ENCODE results near the gene CATSPERB. TPM values are rescaled to one million over a fixed set of nuclear protein-coding genes. Genes with fewer than 3 reads are reported as not detected.
"Not testable (repeated sequence)": the region's sequence is repeated elsewhere in the genome, so short reads cannot be mapped to it uniquely, and the experiment has no call there.

CATSPERB gene
- total RNA-seq, 1 donor from 2014 or later = not detected

GRCh38 chr14:91582761-91583160 lies 149.1 kb downstream of the CATSPERB start:
- DNase-seq (ENCODE audit: low read depth, low spot score) = no peak

- DNase-seq (ENCODE audit: low read depth, low spot score) = no peak
These were observed 150.9 kb downstream of the CATSPERB start for GRCh38 chr14:91580876-91581577.

GRCh38 chr14:91577632-91578233 lies 154.2 kb downstream of the CATSPERB start:
- no peak for DNase-seq (ENCODE audit: low read depth, low spot score)

GRCh38 chr14:91575469-91576208 lies 156.2 kb downstream of the CATSPERB start:
- DNase-seq (ENCODE audit: low read depth, low spot score) = no peak

GRCh38 chr14:91573894-91574837 lies 157.7 kb downstream of the CATSPERB start:
- no peak for DNase-seq (ENCODE audit: low read depth, low spot score)

- no peak for DNase-seq (ENCODE audit: low read depth, low spot score)
These were observed 158.4 kb downstream of the CATSPERB start for GRCh38 chr14:91573528-91573893.

- no peak for DNase-seq (ENCODE audit: low read depth, low spot score)
These were observed 161.9 kb downstream of the CATSPERB start for GRCh38 chr14:91570021-91570420.

- no peak for DNase-seq (ENCODE audit: low read depth, low spot score)
These were observed 162.6 kb downstream of the CATSPERB start for GRCh38 chr14:91569301-91569700.

GRCh38 chr14:91568626-91569025 lies 163.3 kb downstream of the CATSPERB start:
- DNase-seq (ENCODE audit: low read depth, low spot score) = no peak

GRCh38 chr14:91567827-91568226 lies 164.1 kb downstream of the CATSPERB start:
- not testable (repeated sequence) for DNase-seq (ENCODE audit: low read depth, low spot score)

- no peak for DNase-seq (ENCODE audit: low read depth, low spot score)
These were observed 176.4 kb downstream of the CATSPERB start for GRCh38 chr14:91555531-91555930.

- no peak for DNase-seq (ENCODE audit: low read depth, low spot score)
These were observed 177.2 kb downstream of the CATSPERB start for GRCh38 chr14:91554535-91555332.

- no peak for DNase-seq (ENCODE audit: low read depth, low spot score)
These were observed 183.8 kb downstream of the CATSPERB start for GRCh38 chr14:91548108-91548507.

- DNase-seq (ENCODE audit: low read depth, low spot score) = no peak
These were observed 185.8 kb downstream of the CATSPERB start for GRCh38 chr14:91545946-91546716.

- DNase-seq (ENCODE audit: low read depth, low spot score) = no peak
These were observed 186.7 kb downstream of the CATSPERB start for GRCh38 chr14:91545204-91545603.

GRCh38 chr14:91536327-91536726 lies 195.6 kb downstream of the CATSPERB start:
- DNase-seq (ENCODE audit: low read depth, low spot score) = no peak

GRCh38 chr14:91534059-91534458 lies 197.8 kb downstream of the CATSPERB start:
- DNase-seq (ENCODE audit: low read depth, low spot score) = not testable (repeated sequence)

- DNase-seq (ENCODE audit: low read depth, low spot score) = no peak
These were observed 198.3 kb downstream of the CATSPERB start for GRCh38 chr14:91533623-91534022.

All from pulmonary artery endothelial cell (primary cell).